HG03575 (cell line): ENCODE data around the gene UGT2A2.
"Not testable (repeated sequence)": the region's sequence is repeated elsewhere in the genome, so short reads cannot be mapped to it uniquely, and the experiment has no call there.

Experiments used
- ATAC-seq: cut with Tn5 transposase; IDR thresholded peaks from one replicate; pipeline ENCODE4 v1.9.1; 2021; ENCODE audit not compliant: unreplicated experiment, insufficient number of reproducible peaks, low FRiP score; ENCODE audit errors: extremely low read depth

UGT2A2 gene

GRCh38 chr4:69639542-69639941 is at the start of gene UGT2A2:
UGT2A2 (minus strand) TSS chr4:69639642; CDS start chr4:69639640, 2 bp downstream.
- no peak for ATAC-seq

GRCh38 chr4:69684804-69685203 is 45.4 kb upstream of the UGT2A2 start:
- ATAC-seq: no peak

- ATAC-seq: no peak
Measured at GRCh38 chr4:69668680-69669079, 29.2 kb upstream of the UGT2A2 start.

DNA sequence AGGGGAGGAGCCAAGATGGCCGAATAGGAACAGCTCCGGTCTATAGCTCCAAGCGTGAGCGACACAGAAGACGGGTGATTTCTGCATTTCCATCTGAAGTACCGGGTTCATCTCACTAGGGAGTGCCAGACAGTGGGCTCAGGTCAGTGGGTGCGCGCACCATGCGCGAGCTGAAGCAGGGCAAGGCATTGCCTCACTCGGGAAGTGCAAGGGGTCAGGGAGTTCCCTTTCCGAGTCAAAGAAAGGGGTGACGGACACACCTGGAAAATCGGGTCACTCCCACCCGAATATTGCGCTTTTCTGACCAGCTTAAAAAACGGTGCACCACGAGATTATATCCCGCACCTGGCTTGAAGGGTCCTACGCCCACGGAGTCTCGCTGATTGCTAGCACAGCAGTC is 24.6 kb upstream of the UGT2A2 start:
- not testable (repeated sequence) for ATAC-seq

DNA sequence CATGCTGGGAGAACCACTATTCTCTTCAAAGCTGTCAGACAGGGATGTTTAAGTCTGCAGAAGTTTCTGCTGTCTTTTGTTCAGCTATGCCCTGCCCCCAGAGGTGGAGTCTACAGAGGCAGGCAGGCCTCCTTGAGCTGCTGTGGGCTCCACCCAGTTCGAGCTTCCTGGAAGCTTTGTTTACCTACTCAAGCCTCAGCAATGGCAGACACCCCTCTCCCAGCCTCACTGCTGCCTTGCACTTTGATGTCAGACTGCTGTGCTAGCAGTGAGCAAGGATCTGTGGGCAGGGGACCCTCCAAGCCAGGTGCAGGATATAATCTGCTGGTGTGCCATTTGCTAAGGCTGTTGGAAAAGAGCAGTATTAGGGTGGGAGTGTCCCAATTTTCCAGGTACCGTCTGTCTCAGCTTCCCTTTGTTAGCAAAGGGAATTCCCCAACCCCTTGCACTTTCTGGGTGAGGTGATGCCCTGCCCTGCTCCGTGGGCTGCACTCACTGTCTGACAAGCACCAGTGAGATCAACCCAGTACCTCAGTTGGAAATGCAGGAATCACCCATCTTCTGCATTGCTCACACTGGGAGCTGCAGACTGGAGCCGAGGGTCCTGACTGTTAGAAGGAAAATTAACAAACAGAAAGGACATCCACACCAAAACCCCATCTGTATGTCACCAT is 21.8 kb upstream of the UGT2A2 start:
- not testable (repeated sequence) for ATAC-seq

DNA sequence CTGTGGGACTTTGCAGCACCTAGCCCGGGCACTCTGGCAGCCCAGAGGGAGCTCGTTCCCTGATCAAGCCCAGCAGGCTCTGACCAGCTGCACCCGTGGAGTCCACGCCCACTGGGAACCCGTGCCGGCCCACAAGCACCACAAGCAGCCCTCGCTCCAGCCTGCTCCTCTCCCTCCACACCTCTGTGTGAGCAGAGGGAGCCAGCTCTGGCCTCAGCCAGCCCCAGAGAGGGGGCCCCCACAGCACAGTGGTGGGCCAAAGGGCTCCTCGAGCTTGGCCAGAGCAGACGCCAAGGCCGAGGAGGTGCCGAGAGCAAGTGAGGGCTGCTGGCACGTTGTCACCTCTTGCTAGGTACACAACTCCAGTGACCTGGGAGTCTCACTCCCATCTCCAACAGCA is 18.7 kb upstream of the UGT2A2 start:
- ATAC-seq: no peak

DNA sequence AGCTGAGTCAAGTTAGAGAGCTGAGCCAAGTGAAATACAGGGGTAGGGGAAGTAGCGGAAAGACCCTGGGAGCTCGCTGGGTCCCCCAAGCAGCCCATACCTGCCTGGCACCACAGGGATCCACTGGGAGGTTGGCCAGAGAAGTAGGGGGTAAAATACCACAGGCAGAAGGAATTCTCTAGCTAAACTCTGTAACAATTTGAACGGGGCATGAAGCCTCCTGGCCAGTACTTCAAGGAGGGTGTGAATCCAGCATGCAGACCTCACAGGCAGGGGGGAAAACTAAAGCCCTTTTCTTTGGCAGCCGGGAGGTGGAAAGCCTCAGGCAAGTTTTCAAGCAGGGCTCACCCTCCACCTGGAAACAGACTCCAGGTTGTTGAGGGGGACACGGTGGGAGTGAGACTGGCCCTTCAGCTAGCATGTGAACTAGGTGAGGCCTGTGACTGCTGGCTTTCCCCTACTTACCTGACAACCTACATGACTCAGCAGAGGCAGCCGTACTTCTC is 17.3 kb upstream of the UGT2A2 start:
- ATAC-seq: no peak

- no peak for ATAC-seq
Measured at GRCh38 chr4:69653147-69653546, 13.7 kb upstream of the UGT2A2 start, which contains the start of gene UGT2A1. UGT2A1 (minus strand) TSS chr4:69653247; CDS start chr4:69647644, 5,603 bp downstream.

DNA sequence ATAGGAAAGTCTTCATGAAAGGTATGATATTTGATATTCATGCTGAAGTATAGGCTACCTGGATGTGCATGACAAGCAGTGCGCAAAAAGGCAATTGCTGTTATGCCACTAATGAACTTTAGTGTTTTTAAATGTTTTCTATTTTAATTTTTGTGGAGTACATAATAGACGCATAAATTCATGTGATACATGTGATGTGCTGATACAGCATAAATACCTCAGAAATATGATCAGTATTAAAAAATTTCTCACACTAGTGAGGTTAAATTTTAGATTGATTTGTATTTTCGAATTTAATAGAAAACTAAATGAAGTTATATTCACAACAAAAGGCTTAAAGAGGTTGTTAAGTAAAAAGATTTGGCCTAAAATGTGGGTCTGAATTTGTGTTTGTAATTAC is 11.4 kb upstream of the UGT2A2 start:
- ATAC-seq: no peak

GRCh38 chr4:69649629-69650028 is 10.2 kb upstream of the UGT2A2 start:
- no peak for ATAC-seq

GRCh38 chr4:69649207-69649606 is 9.8 kb upstream of the UGT2A2 start:
- no peak for ATAC-seq

- no peak for ATAC-seq
Measured at GRCh38 chr4:69642961-69643360, 3.5 kb upstream of the UGT2A2 start.

DNA sequence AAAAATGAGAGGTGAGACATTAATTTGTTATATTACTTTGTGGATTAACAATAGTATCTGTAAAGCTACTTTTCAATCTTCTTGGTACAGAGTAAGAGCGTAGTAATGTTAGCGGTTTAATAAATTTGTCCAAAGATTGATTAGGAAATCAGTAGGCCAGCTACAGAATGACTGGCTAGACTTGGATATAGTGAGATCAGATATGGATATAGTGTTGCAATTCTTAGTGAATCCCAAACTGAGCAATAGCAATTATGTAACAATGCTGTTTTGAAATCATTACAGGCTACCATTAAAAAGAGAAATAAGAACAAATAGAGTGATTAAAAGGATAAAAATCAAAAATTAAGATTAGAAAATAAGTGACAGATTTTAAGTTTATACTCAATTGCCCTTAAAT is 847 bp upstream of the UGT2A2 start:
- ATAC-seq: no peak

GRCh38 chr4:69617083-69617694 is 22.3 kb downstream of the UGT2A2 start:
- ATAC-seq: no peak

- no peak for ATAC-seq
Measured at GRCh38 chr4:69610484-69610883, 29.0 kb downstream of the UGT2A2 start.

- ATAC-seq: no peak
Measured at GRCh38 chr4:69601065-69601464, 38.4 kb downstream of the UGT2A2 start.

DNA sequence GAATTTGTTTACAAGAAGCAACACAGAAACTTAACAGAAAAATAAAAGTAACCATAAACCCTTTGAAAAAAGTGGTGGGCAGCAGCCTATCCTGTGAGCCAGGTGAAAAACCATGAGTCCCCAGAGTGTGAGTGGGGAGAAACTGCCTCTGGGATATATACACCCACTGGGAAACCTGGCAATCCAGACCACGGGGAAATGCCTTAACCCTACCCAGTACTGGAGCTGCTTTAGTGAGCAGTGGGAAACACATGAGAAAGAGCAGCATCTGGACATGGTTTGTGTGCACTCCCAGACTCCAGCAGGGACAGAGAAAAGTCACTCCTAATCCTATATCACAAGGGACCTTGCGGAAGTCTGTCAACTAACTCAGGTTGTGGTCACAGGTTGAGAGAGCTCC is 39.4 kb downstream of the UGT2A2 start:
- ATAC-seq: no peak

- no peak for ATAC-seq
Measured at GRCh38 chr4:69594382-69594781, 45.1 kb downstream of the UGT2A2 start.

- ATAC-seq: no peak
Measured at GRCh38 chr4:69591364-69591763, 48.1 kb downstream of the UGT2A2 start.

GRCh38 chr4:69589884-69590283 is 49.6 kb downstream of the UGT2A2 start:
- ATAC-seq: no peak

- no peak for ATAC-seq
Measured at GRCh38 chr4:69584135-69584534, 55.3 kb downstream of the UGT2A2 start.
